ENCODE results near the gene NPC1L1. TPM values are rescaled to one million over a fixed set of nuclear protein-coding genes. Genes with fewer than 3 reads are reported as not detected.
A peak's percentile ranks its signal among the peaks of the same experiment; 100 is the strongest.

The NPC1L1 gene
- total and polyA plus RNA-seq, 10 of the 15 experiments (the other 5 are each of a cell fraction or from before 2014, with no cell fraction given): 0.01 to 0.90 TPM; not detected in 8

DNA sequence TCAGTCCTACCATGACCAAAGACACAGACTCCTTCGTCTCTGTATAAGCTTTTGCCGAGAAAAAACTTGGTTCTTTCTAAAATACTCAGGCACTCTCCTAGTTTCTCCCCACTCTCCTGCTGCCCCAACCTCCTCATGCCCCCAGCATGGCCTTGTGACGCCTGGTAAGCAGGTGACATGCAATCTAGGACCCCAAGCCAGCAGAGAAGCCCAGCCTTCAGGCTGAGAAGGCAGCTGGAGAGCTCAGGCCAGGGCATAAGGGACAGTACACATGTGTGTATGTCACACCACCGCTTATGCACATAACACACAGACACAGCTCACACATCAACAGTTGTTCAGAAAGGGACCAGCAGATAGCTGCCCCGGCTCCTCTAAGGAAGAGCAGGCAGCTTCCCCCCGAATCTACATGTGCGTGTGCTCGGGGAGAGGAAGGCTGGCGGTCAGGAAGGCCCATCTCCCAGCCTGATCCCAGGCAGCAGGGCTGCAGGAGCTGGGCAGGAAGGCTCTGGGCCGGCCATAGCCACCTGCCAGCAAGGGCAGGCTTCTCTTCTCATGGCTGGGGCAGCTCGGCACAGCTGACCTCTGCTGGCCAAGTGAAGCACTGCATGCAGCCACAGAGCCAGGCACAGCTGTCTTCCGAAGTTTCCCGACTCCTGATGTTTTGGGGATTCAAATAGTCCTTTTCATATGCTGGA lies 24.1 kb upstream of the NPC1L1 start (continued):
- TF ChIP-seq MEF2A (IDR thresholded peaks at IDR 0.05; ENCODE audit: insufficient read depth, low read depth, low read length) (no peak), GATAD2B (conservative IDR thresholded peaks at IDR 0.05; ENCODE audit: low read depth) (no peak), CHD1 (IDR thresholded peaks at IDR 0.05; ENCODE audit: low read depth, low read length) (no peak), SPI1 (IDR thresholded peaks at IDR 0.05; ENCODE audit: borderline replicate concordance, insufficient read depth, low read depth, low read length) (no peak), CHD2 (IDR thresholded peaks at IDR 0.05; ENCODE audit: borderline replicate concordance, low read depth, low read length) (no peak), EED (IDR thresholded peaks at IDR 0.05; ENCODE audit: low read depth) (no peak), NFYB (IDR thresholded peaks at IDR 0.05; ENCODE audit: insufficient read depth, low read depth, low read length) (no peak), CREB1 (IDR thresholded peaks at IDR 0.05; ENCODE audit: low read depth) (no peak), TAF1 (IDR thresholded peaks at IDR 0.05; ENCODE audit: borderline replicate concordance, low read depth, low read length) (no peak), MXI1 (IDR thresholded peaks at IDR 0.05; ENCODE audit: low read depth, low read length) (no peak), SMAD5 (IDR thresholded peaks at IDR 0.05; ENCODE audit: low read depth) (peak; percentile 29; the same call in 1 of the 2 replicates), SMAD1 (IDR thresholded peaks at IDR 0.05; ENCODE audit: low read depth, partially characterized antibody) (no peak), TCF3 (IDR thresholded peaks at IDR 0.05; ENCODE audit: borderline replicate concordance, insufficient read depth, low read depth, low read length) (0 out of 2 replicates have a peak, but pooled peaks have one; percentile 16), CREM (IDR thresholded peaks at IDR 0.05; ENCODE audit: low read depth) (no peak), SP1 (IDR thresholded peaks at IDR 0.05; ENCODE audit: low read depth, low read length) (no peak), NFYA (IDR thresholded peaks at IDR 0.05; ENCODE audit: borderline replicate concordance, low read depth, low read length) (no peak), EP300 (IDR thresholded peaks at IDR 0.05; ENCODE audit: borderline replicate concordance in 1 of 2, control insufficient read depth in 1 of 2, low read depth in 2 of 2, low read length in 2 of 2) (no peak), NBN (IDR thresholded peaks at IDR 0.05) (no peak), HDGF (IDR thresholded peaks at IDR 0.05) (peak; percentile 84; the same call in 1 of the 2 replicates), RBBP5 (conservative IDR thresholded peaks at IDR 0.05) (no peak), POU2F2 (IDR thresholded peaks at IDR 0.05; ENCODE audit: borderline replicate concordance, low read depth, low read length) (no peak), BRCA1 (IDR thresholded peaks at IDR 0.05; ENCODE audit: low read depth, low read length) (no peak)
- TF ChIP-seq, protein P1, sequence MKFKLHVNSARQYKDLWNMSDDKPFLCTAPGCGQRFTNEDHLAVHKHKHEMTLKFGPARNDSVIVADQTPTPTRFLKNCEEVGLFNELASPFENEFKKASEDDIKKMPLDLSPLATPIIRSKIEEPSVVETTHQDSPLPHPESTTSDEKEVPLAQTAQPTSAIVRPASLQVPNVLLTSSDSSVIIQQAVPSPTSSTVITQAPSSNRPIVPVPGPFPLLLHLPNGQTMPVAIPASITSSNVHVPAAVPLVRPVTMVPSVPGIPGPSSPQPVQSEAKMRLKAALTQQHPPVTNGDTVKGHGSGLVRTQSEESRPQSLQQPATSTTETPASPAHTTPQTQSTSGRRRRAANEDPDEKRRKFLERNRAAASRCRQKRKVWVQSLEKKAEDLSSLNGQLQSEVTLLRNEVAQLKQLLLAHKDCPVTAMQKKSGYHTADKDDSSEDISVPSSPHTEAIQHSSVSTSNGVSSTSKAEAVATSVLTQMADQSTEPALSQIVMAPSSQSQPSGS (IDR thresholded peaks at IDR 0.05; ENCODE audit: low read length): no peak
- TF ChIP-seq, protein P2, sequence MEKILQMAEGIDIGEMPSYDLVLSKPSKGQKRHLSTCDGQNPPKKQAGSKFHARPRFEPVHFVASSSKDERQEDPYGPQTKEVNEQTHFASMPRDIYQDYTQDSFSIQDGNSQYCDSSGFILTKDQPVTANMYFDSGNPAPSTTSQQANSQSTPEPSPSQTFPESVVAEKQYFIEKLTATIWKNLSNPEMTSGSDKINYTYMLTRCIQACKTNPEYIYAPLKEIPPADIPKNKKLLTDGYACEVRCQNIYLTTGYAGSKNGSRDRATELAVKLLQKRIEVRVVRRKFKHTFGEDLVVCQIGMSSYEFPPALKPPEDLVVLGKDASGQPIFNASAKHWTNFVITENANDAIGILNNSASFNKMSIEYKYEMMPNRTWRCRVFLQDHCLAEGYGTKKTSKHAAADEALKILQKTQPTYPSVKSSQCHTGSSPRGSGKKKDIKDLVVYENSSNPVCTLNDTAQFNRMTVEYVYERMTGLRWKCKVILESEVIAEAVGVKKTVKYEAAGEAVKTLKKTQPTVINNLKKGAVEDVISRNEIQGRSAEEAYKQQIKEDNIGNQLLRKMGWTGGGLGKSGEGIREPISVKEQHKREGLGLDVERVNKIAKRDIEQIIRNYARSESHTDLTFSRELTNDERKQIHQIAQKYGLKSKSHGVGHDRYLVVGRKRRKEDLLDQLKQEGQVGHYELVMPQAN (conservative IDR thresholded peaks at IDR 0.05): no peak
- TF ChIP-seq, protein P3, sequence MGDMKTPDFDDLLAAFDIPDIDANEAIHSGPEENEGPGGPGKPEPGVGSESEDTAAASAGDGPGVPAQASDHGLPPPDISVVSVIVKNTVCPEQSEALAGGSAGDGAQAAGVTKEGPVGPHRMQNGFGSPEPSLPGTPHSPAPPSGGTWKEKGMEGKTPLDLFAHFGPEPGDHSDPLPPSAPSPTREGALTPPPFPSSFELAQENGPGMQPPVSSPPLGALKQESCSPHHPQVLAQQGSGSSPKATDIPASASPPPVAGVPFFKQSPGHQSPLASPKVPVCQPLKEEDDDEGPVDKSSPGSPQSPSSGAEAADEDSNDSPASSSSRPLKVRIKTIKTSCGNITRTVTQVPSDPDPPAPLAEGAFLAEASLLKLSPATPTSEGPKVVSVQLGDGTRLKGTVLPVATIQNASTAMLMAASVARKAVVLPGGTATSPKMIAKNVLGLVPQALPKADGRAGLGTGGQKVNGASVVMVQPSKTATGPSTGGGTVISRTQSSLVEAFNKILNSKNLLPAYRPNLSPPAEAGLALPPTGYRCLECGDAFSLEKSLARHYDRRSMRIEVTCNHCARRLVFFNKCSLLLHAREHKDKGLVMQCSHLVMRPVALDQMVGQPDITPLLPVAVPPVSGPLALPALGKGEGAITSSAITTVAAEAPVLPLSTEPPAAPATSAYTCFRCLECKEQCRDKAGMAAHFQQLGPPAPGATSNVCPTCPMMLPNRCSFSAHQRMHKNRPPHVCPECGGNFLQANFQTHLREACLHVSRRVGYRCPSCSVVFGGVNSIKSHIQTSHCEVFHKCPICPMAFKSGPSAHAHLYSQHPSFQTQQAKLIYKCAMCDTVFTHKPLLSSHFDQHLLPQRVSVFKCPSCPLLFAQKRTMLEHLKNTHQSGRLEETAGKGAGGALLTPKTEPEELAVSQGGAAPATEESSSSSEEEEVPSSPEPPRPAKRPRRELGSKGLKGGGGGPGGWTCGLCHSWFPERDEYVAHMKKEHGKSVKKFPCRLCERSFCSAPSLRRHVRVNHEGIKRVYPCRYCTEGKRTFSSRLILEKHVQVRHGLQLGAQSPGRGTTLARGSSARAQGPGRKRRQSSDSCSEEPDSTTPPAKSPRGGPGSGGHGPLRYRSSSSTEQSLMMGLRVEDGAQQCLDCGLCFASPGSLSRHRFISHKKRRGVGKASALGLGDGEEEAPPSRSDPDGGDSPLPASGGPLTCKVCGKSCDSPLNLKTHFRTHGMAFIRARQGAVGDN (IDR thresholded peaks at IDR 0.05): no peak
